Naive thymus-derived CD4-positive, alpha-beta T cell (primary cell): Measurements from ENCODE around the gene UNC119B. TPM values are rescaled to one million over a fixed set of nuclear protein-coding genes. Genes with fewer than 3 reads are reported as not detected.
A peak's percentile ranks its signal among the peaks of the same experiment; 100 is the strongest.

Experiments used
- ATAC-seq: fragments of 150-1000 bp; cut with Tn5 transposase; 2 replicates; pipeline ENCODE4 v1.10.0; 2021; ENCODE audit warnings: mild to moderate bottlenecking, moderate library complexity
- CTCF ChIA-PET: fragments of 350-600 bp; sonication (Branson Sonifier 250); formaldehyde crosslinking; loops from one replicate; lab custom pipeline; 2021; ENCODE audit warnings: antibody characterized with exemption; lab: Charles Lee
- POLR2A ChIA-PET: fragments of 350-600 bp; sonication (Branson Sonifier 250); formaldehyde crosslinking; loops from one replicate; lab custom pipeline; 2021; ENCODE audit warnings: antibody characterized with exemption, inconsistent platforms; lab: Charles Lee
- DNase-seq, 9 donors: peaks; one replicate each; pipeline versions ENCODE4 v3.0.0 to v3.0.0-alpha.2; 2020 to 2022; ENCODE audit warnings: mixed read lengths in 1 of 9
- H3K27ac ChIP-seq: one replicate; pipeline ENCODE4 v1.7.0; 2013; ENCODE audit warnings: mild to moderate bottlenecking, low read depth, low read length, moderate library complexity
- H3K27me3 ChIP-seq, 2 donors: one replicate each; pipeline ENCODE4 v1.7.0; 2013; ENCODE audit warnings: low read length in 2 of 2, mild to moderate bottlenecking in 2 of 2, moderate library complexity in 2 of 2; ENCODE audit not compliant: control insufficient read depth in 2 of 2, insufficient read depth in 2 of 2
- H3K36me3 ChIP-seq, 3 experiments: 1 replicate in 2 of 3; 2 replicates in 1 of 3; pipeline ENCODE4 v1.7.0; 2013; ENCODE audit warnings: low read length in 3 of 3, mild to moderate bottlenecking in 3 of 3, moderate library complexity in 1 of 3; ENCODE audit not compliant: insufficient read depth in 3 of 3, control insufficient read depth in 2 of 3
- H3K4me1 ChIP-seq, 2 donors: one replicate each; pipeline ENCODE4 v1.7.0; 2013; ENCODE audit warnings: low read length in 2 of 2, mild to moderate bottlenecking in 2 of 2, moderate library complexity in 1 of 2; ENCODE audit not compliant: control insufficient read depth in 2 of 2, insufficient read depth in 2 of 2
- H3K4me3 ChIP-seq: 2 replicates; pipeline ENCODE4 v1.7.0; 2013; ENCODE audit warnings: mild to moderate bottlenecking, low read length
- H3K9me3 ChIP-seq, 3 experiments: 1 replicate in 2 of 3; 2 replicates in 1 of 3; pipeline ENCODE4 v1.7.0; 2013; ENCODE audit warnings: low read length in 3 of 3; ENCODE audit not compliant: control insufficient read depth in 2 of 3
- H3K27ac Mint-ChIP-seq, 9 donors: one replicate each; pipeline ENCODE4 v1.8.0; 2020 to 2022; ENCODE audit warnings: mixed read lengths in 9 of 9, mild to moderate bottlenecking in 8 of 9, moderate library complexity in 5 of 9, inconsistent platforms in 2 of 9
- H3K27me3 Mint-ChIP-seq, 5 donors: one replicate each; pipeline ENCODE4 v1.8.0; 2021 to 2022; ENCODE audit warnings: mixed read lengths in 5 of 5, mild to moderate bottlenecking in 1 of 5
- H3K36me3 Mint-ChIP-seq, 5 donors: one replicate each; pipeline ENCODE4 v1.8.0; 2020 to 2022; ENCODE audit warnings: mixed read lengths in 5 of 5, mild to moderate bottlenecking in 3 of 5, inconsistent platforms in 1 of 5
- H3K4me1 Mint-ChIP-seq, 7 donors: one replicate each; pipeline ENCODE4 v1.8.0; 2020 to 2022; ENCODE audit warnings: mixed read lengths in 7 of 7, mild to moderate bottlenecking in 3 of 7, inconsistent platforms in 1 of 7
- H3K4me3 Mint-ChIP-seq, 10 donors: one replicate each; pipeline ENCODE4 v1.8.0; 2020 to 2022; ENCODE audit warnings: mild to moderate bottlenecking in 10 of 10, mixed read lengths in 10 of 10, moderate library complexity in 6 of 10, inconsistent platforms in 2 of 10
- H3K9me3 Mint-ChIP-seq, 11 donors: one replicate each; pipeline ENCODE4 v1.8.0; 2020 to 2022; ENCODE audit warnings: mixed read lengths in 11 of 11, mild to moderate bottlenecking in 4 of 11, inconsistent platforms in 1 of 11, moderate library complexity in 1 of 11
- intact Hi-C, 2 donors: fragments of 100-400 bp; cut with micrococcal nuclease; formaldehyde crosslinking; loops; one replicate each; pipeline ENCODE4 v1.15.1; 2023
- polyA plus RNA-seq, 2 donors: library from polyadenylated mRNA; unstranded; fragments of 300-500 nt; fragmentation: Illumina TruSeq; gene quantifications; one replicate each; pipeline ENCODE4 v1.2.3, GENCODE V29; 2021
- total RNA-seq, 6 experiments: library from RNA in 5 of 6; stranded (reverse) in 5 of 6; gene quantifications; 1 replicate in 5 of 6; 2 replicates in 1 of 6; pipeline ENCODE4 v1.2.3 and lab custom pipeline; 2021 to 2026

Gene UNC119B
- total and polyA plus RNA-seq, 7 experiments from 2014 or later: 10.6 to 26.7 (median 15.2) TPM

DNA sequence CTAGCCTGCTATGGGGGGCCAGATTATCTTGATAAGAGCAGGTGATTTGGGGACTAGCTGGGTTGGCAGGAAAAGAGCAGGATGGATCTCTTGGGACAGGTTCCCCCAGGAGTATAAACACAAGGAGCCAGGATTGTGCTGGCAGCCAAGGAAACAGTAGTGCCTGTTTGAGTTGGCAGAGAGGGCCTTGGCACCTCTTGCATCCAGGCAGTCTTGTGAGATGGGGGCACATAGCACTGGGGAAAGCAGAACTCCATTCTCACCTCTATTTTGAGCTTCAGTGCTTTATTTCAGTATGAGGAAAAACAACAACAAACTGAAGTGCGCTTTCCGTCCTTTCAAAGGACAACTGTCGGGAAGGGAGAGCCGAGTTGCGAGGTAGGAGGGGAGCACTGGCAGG, 9.4 kb upstream of the UNC119B start:
- H3K4me1 Mint-ChIP-seq: peaks cover 0 to 9% (median 0%) of the 10 kb centered on the region in 7 donors
- CTCF ChIA-PET: interaction anchor here (0.6 to 3.2 kb wide), 2 partner anchors 8 to 743 kb away, joined by 3 to 8 read pairs; partner anchors contain the start of gene UNC119B

DNA sequence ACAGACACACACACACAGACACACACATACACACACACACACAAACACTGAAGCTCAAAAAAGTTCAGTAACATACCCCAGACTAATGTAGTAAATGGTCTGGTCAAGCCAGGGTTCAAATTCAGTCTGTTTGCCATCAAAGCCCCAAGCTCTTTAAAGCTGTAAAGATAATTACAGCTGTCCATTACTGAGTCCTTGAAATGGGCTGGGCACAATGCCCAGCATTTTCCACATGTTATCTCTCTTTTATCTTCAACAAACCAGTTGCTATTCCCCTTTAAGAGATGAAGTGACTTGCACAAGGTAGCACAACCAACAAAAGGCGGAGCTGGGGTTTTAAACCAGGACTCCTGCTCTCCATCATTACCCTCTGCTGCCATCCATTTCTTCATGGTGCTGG, 7.6 kb upstream of the UNC119B start:
- H3K27ac ChIP-seq: no peak overlapping the region
- Mint-ChIP-seq H3K4me1 (peaks cover 0 to 9% (median 0%) of the 10 kb centered on the region in 7 donors), H3K27ac (no peak overlapping the region), H3K4me3 (no peak overlapping the region), H3K36me3 (peaks cover 4 to 35% (median 10%) of the 10 kb centered on the region in 5 donors), H3K9me3 (no peaks in the 10 kb centered on the region), H3K27me3 (no peaks in the 10 kb centered on the region)
- intact Hi-C loops: no loop called here
- CTCF ChIA-PET: interaction anchor here (0.6 kb wide), 1 partner anchor 107 kb away, joined by 4 read pairs; no protein-coding TSS in a partner anchor
- H3K36me3 ChIP-seq: peaks cover 0 to 54% (median 12%) of the 10 kb centered on the region in 3 experiments
- H3K27me3 ChIP-seq: no peaks in the 10 kb centered on the region
- no peak overlapping the region for H3K4me3 ChIP-seq
- H3K9me3 ChIP-seq: no peaks in the 10 kb centered on the region
- H3K4me1 ChIP-seq: no peaks in the 10 kb centered on the region
- ATAC-seq: no peak
- no peak for DNase-seq
- POLR2A ChIA-PET: no interaction called here

More for the DNA sequence above, 9.4 kb upstream of the UNC119B start:
- H3K4me1 ChIP-seq: no peaks in the 10 kb centered on the region
- H3K4me3 ChIP-seq: no peak overlapping the region
- Mint-ChIP-seq H3K27me3 (no peaks in the 10 kb centered on the region), H3K27ac (peak overlapping the region in 1 of 9 donors; percentile 24), H3K36me3 (peaks cover 13 to 52% (median 19%) of the 10 kb centered on the region in 5 donors), H3K4me3 (no peak overlapping the region), H3K9me3 (no peaks in the 10 kb centered on the region)
- H3K27ac ChIP-seq: no peak overlapping the region
- DNase-seq (no peak), ATAC-seq (no peak)
- peaks cover 11 to 71% (median 29%) of the 10 kb centered on the region in 3 experiments for H3K36me3 ChIP-seq
- POLR2A ChIA-PET: interaction anchor here (0.5 to 0.7 kb wide), 2 partner anchors 12 to 43 kb away, joined by 3 read pairs; no protein-coding TSS in a partner anchor
- no peaks in the 10 kb centered on the region for H3K9me3 ChIP-seq
- no peaks in the 10 kb centered on the region for H3K27me3 ChIP-seq
- intact Hi-C loops: no loop called here

DNA sequence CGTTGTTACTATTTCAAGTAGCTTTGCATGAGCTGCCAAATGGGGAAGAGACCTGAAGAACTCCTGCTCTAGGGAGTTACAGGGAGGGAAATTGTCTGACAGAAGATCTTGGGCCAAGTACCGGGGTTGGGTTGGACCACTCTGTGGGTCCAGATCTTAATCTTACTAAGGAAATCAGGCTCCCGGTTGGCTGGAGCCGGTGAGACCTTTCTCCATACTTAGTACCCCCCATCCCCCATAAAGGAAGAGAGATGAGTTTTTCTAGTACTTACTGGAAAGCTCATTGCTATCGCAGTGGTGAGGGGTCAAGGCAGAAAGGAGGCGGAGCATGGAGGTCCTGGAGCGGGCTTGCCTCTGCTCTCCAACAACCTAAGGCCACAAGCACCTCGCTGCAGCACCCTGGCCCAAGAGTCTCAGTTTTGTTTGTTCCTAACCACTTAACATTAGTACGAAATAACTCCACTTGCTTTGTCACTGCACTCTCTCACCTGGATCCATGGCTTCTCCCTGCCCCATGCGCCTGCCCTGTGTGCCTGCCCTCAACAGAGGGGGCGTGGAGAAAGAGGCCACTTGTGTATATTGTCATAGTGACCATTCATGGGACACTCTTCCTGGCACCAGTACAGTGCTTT, 6.8 kb upstream of the UNC119B start:
- Histone ChIP-seq H3K27ac (no peak overlapping the region), H3K9me3 (no peaks in the 10 kb centered on the region), H3K4me1 (no peaks in the 10 kb centered on the region), H3K27me3 (no peaks in the 10 kb centered on the region), H3K4me3 (no peak overlapping the region), H3K36me3 (peaks cover 0 to 46% (median 9%) of the 10 kb centered on the region in 3 experiments)
- ChIA-PET CTCF (no interaction called here), POLR2A (no interaction called here)
- peaks cover 0 to 5% (median 0%) of the 10 kb centered on the region in 7 donors for H3K4me1 Mint-ChIP-seq
- no peak for DNase-seq
- H3K9me3 Mint-ChIP-seq: no peaks in the 10 kb centered on the region
- H3K27me3 Mint-ChIP-seq: no peaks in the 10 kb centered on the region
- no peak for ATAC-seq
- H3K27ac Mint-ChIP-seq: no peak overlapping the region
- intact Hi-C loops: no loop called here
- no peak overlapping the region for H3K4me3 Mint-ChIP-seq
- peaks cover 4 to 30% (median 10%) of the 10 kb centered on the region in 5 donors for H3K36me3 Mint-ChIP-seq

DNA sequence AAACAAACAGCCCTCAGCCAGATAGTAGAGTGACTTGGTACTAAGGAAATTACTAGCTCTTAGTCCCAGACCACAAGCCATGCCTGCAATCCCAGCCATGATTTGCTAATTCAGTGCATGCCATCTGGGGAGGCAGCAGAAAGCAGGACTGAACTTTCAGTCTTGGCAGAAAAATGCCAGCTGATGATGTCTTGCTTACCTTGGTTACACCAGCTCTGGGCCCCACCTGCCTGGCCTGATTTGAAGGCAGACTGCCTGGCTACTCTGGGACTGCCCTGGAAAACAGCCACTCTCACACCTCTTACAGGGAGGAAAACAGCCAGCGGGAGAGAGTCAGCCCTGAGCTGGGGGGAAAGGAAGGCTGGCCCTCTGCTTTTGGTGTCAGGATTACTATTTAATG, 4.6 kb upstream of the UNC119B start:
- H3K27ac ChIP-seq: no peak overlapping the region
- H3K27me3 ChIP-seq: no peaks in the 10 kb centered on the region
- Mint-ChIP-seq H3K4me1 (peaks cover 6 to 13% (median 9%) of the 10 kb centered on the region in 7 donors), H3K27me3 (no peaks in the 10 kb centered on the region), H3K4me3 (no peak overlapping the region), H3K27ac (no peak overlapping the region), H3K9me3 (no peaks in the 10 kb centered on the region), H3K36me3 (peaks cover 4 to 16% (median 4%) of the 10 kb centered on the region in 5 donors)
- ChIA-PET POLR2A (no interaction called here), CTCF (interaction anchor here (1.4 kb wide), 1 partner anchor 123 kb away, joined by 3 read pairs; no protein-coding TSS in a partner anchor)
- H3K9me3 ChIP-seq: no peaks in the 10 kb centered on the region
- DNase-seq (no peak), ATAC-seq (no peak)
- peaks cover 0 to 24% (median 0%) of the 10 kb centered on the region in 3 experiments for H3K36me3 ChIP-seq
- intact Hi-C loops: no loop called here
- H3K4me1 ChIP-seq: peaks cover 0 to 5% of the 10 kb centered on the region in 2 donors
- H3K4me3 ChIP-seq: no peak overlapping the region

DNA sequence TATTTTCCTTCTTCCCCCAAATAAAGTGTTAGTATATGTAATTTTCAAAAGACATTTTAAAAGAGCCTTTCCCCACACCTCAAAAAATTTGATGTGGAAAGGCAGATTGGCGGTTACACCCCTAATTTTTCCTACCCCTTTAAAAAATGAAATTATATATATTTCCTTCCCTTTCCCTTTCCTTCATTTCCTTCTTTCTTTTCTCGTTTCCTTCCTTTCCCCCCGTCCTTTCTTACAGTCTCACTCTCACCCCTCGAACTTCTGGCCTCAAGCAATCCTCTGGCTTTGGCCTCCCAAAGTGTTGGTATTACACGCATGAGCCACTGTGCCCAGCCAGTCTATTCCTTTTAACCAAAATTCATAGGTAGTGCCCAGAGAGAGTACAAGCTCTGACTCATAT, 4.2 kb upstream of the UNC119B start:
- CTCF ChIA-PET: interaction anchor here (1.4 kb wide), 1 partner anchor 123 kb away, joined by 3 read pairs; no protein-coding TSS in a partner anchor
- H3K27ac Mint-ChIP-seq: no peak overlapping the region

DNA sequence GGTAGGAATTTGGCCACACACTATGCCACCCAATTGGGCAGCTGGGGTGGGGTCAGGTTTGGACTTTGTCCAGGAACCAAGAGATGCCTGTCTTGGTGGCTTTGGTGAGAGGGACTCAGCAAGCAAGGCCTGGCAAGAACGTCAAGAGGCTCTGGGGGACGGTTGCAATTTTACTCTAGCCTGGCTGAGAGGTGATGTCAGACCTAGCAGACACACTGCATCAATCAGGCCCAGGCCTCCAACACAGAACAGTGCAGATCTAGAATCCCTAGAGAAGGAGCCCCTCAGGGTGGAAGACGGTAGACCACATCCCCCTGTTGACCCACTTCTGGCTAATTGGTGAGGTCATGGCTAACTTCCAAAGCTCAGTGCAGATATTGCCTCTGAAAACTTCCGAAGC, 1.6 kb upstream of the UNC119B start:
- ChIA-PET CTCF (interaction anchor here (0.6 to 2.9 kb wide), 3 partner anchors 9 to 407 kb away, joined by 3 to 8 read pairs (median 5); no protein-coding TSS in a partner anchor), POLR2A (interaction anchor here (0.5 kb wide), 1 partner anchor 420 kb away, joined by 4 read pairs; no protein-coding TSS in a partner anchor)
- peak overlapping the region in 5 of 10 donors; percentile 10 to 98 (median 57) for H3K4me3 Mint-ChIP-seq
- H3K27me3 Mint-ChIP-seq: no peaks in the 10 kb centered on the region
- H3K27ac ChIP-seq: no peak overlapping the region
- intact Hi-C loops: loop anchor here in 1 of 2 donors (2.0 kb wide), 1 partner anchor 18 kb away; no protein-coding TSS in a partner anchor
- DNase-seq: no peak
- no peaks in the 10 kb centered on the region for H3K36me3 ChIP-seq
- peaks cover 5 to 7% of the 10 kb centered on the region in 2 donors for H3K4me1 ChIP-seq
- ATAC-seq: no peak
- H3K9me3 ChIP-seq: no peaks in the 10 kb centered on the region
- H3K27me3 ChIP-seq: no peaks in the 10 kb centered on the region
- no peak overlapping the region for H3K27ac Mint-ChIP-seq
- no peaks in the 10 kb centered on the region for H3K9me3 Mint-ChIP-seq
- peaks cover 0 to 10% (median under 1%) of the 10 kb centered on the region in 5 donors for H3K36me3 Mint-ChIP-seq
- H3K4me3 ChIP-seq: no peak overlapping the region
- peaks cover 16 to 35% (median 31%) of the 10 kb centered on the region in 7 donors for H3K4me1 Mint-ChIP-seq

More for the DNA sequence above, 4.2 kb upstream of the UNC119B start:
- ATAC-seq (no peak), DNase-seq (no peak)
- Histone ChIP-seq H3K4me1 (peaks cover 2 to 5% of the 10 kb centered on the region in 2 donors), H3K9me3 (no peaks in the 10 kb centered on the region), H3K36me3 (peaks cover 0 to 20% (median 0%) of the 10 kb centered on the region in 3 experiments), H3K4me3 (no peak overlapping the region), H3K27ac (no peak overlapping the region), H3K27me3 (no peaks in the 10 kb centered on the region)
- Mint-ChIP-seq H3K4me1 (peaks cover 6 to 11% (median 10%) of the 10 kb centered on the region in 7 donors), H3K27me3 (no peaks in the 10 kb centered on the region), H3K4me3 (no peak overlapping the region), H3K36me3 (peaks cover 0 to 12% (median 4%) of the 10 kb centered on the region in 5 donors), H3K9me3 (no peaks in the 10 kb centered on the region)
- intact Hi-C loops: no loop called here
- POLR2A ChIA-PET: no interaction called here
